ENCODE results near the gene DCAF15. TPM values are rescaled to one million over a fixed set of nuclear protein-coding genes. Genes with fewer than 3 reads are reported as not detected.

The DCAF15 gene
- total RNA-seq, 4 donors from 2014 or later = 5.3 to 20.8 (median 14.5) TPM

- peaks cover 0 to 68% of the 10 kb centered on the region in 2 donors for H3K36me3 ChIP-seq
- WGBS, 2 donors (ENCODE audit: low coverage in 1 of 2) = 100% methylated on average over 1 of the region's 42 CpGs
- H3K4me3 ChIP-seq = no peak overlapping the region
- no peaks in the 10 kb centered on the region for H3K27me3 ChIP-seq
- TF ChIP-seq, protein P1, sequence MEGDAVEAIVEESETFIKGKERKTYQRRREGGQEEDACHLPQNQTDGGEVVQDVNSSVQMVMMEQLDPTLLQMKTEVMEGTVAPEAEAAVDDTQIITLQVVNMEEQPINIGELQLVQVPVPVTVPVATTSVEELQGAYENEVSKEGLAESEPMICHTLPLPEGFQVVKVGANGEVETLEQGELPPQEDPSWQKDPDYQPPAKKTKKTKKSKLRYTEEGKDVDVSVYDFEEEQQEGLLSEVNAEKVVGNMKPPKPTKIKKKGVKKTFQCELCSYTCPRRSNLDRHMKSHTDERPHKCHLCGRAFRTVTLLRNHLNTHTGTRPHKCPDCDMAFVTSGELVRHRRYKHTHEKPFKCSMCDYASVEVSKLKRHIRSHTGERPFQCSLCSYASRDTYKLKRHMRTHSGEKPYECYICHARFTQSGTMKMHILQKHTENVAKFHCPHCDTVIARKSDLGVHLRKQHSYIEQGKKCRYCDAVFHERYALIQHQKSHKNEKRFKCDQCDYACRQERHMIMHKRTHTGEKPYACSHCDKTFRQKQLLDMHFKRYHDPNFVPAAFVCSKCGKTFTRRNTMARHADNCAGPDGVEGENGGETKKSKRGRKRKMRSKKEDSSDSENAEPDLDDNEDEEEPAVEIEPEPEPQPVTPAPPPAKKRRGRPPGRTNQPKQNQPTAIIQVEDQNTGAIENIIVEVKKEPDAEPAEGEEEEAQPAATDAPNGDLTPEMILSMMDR (IDR thresholded peaks at IDR 0.05) = no peak
- no peak for TF ChIP-seq POLR2AphosphoS5 (IDR thresholded peaks at IDR 0.05)
- no peak for TF ChIP-seq POLR2A (IDR thresholded peaks at IDR 0.05)
- TF ChIP-seq EP300 (IDR thresholded peaks at IDR 0.05) = no peak
- no peak for ATAC-seq
- H3K9me3 ChIP-seq = no peaks in the 10 kb centered on the region
- peaks cover 0 to 27% (median 13%) of the 10 kb centered on the region in 3 donors for H3K4me1 ChIP-seq
- H3K27ac ChIP-seq = no peak overlapping the region
Observed at GRCh38 chr19:13955662-13956364, 3.5 kb downstream of the DCAF15 start.

GRCh38 chr19:13956365-13956744 lies 4.0 kb downstream of the DCAF15 start:
- H3K36me3 ChIP-seq = peaks cover 0 to 74% of the 10 kb centered on the region in 2 donors

GRCh38 chr19:13957051-13957450 lies 4.7 kb downstream of the DCAF15 start:
- ATAC-seq = no peak
- 17 to 64% methylated on average over 1 to 6 of the region's 8 CpGs for WGBS, 2 donors (ENCODE audit: low coverage in 1 of 2)
- H3K27ac ChIP-seq = no peak overlapping the region

More at GRCh38 chr19:13956365-13956744, 4.0 kb downstream of the DCAF15 start:
- Histone ChIP-seq H3K4me1 (peaks cover 0 to 26% (median 13%) of the 10 kb centered on the region in 3 donors), H3K27me3 (no peaks in the 10 kb centered on the region), H3K27ac (no peak overlapping the region), H3K4me3 (no peak overlapping the region), H3K9me3 (no peaks in the 10 kb centered on the region)
- no peak for ATAC-seq
- 93% methylated on average over 9 of the region's 16 CpGs; no CpG with 5 or more reads in 1 of the 2 donors for WGBS, 2 donors (ENCODE audit: low coverage in 1 of 2)
- TF ChIP-seq, protein P1 (IDR thresholded peaks at IDR 0.05) = no peak
- TF ChIP-seq EP300 (IDR thresholded peaks at IDR 0.05) = no peak
- TF ChIP-seq POLR2A (IDR thresholded peaks at IDR 0.05) = no peak
- no peak for TF ChIP-seq POLR2AphosphoS5 (IDR thresholded peaks at IDR 0.05)

GRCh38 chr19:13958043-13958442 lies 5.7 kb downstream of the DCAF15 start:
- Histone ChIP-seq H3K27me3 (no peaks in the 10 kb centered on the region), H3K4me1 (peaks cover 0 to 29% (median 10%) of the 10 kb centered on the region in 3 donors), H3K4me3 (no peak overlapping the region), H3K27ac (no peak overlapping the region), H3K9me3 (no peaks in the 10 kb centered on the region), H3K36me3 (peaks cover 0 to 88% of the 10 kb centered on the region in 2 donors)
- WGBS, 2 donors (ENCODE audit: low coverage in 1 of 2) = 90% methylated on average over 2 of the region's 12 CpGs; no CpG with 5 or more reads in 1 of the 2 donors
- ATAC-seq = no peak
- TF ChIP-seq EP300 (IDR thresholded peaks at IDR 0.05) (no peak), POLR2A (IDR thresholded peaks at IDR 0.05) (no peak), POLR2AphosphoS5 (IDR thresholded peaks at IDR 0.05) (no peak)
- TF ChIP-seq, protein P1 (IDR thresholded peaks at IDR 0.05) = no peak

More at GRCh38 chr19:13957051-13957450, 4.7 kb downstream of the DCAF15 start:
- Histone ChIP-seq H3K4me1 (peaks cover 0 to 23% (median 13%) of the 10 kb centered on the region in 3 donors), H3K27me3 (no peaks in the 10 kb centered on the region), H3K9me3 (no peaks in the 10 kb centered on the region), H3K36me3 (peaks cover 0 to 80% of the 10 kb centered on the region in 2 donors), H3K4me3 (no peak overlapping the region)
- TF ChIP-seq, protein P1 (IDR thresholded peaks at IDR 0.05) = no peak
- TF ChIP-seq EP300 (IDR thresholded peaks at IDR 0.05) = no peak
- TF ChIP-seq POLR2AphosphoS5 (IDR thresholded peaks at IDR 0.05) = no peak
- TF ChIP-seq POLR2A (IDR thresholded peaks at IDR 0.05) = no peak

All from gastroesophageal sphincter (tissue), 4 donors.